ENCODE measurements around the gene LHFPL3. TPM values are rescaled to one million over a fixed set of nuclear protein-coding genes. Genes with fewer than 3 reads are reported as not detected.

Gene LHFPL3
- total RNA-seq, 1 donor from 2014 or later, result not detected

GRCh38 chr7:104903846-104904245 is 575.4 kb downstream of the LHFPL3 start:
- no peak for TF ChIP-seq CTCF (conservative IDR thresholded peaks at IDR 0.05; ENCODE audit: low read depth, low read length)
- DNase-seq (ENCODE audit: low read depth), result no peak
- no peak overlapping the region for H3K4me3 ChIP-seq (ENCODE audit: low read depth, low read length)

- H3K4me3 ChIP-seq (ENCODE audit: low read depth, low read length), result no peak overlapping the region
- TF ChIP-seq CTCF (conservative IDR thresholded peaks at IDR 0.05; ENCODE audit: low read depth, low read length), result no peak
- no peak for DNase-seq (ENCODE audit: low read depth)
These were observed 577.6 kb downstream of the LHFPL3 start for GRCh38 chr7:104906032-104906431.

DNA sequence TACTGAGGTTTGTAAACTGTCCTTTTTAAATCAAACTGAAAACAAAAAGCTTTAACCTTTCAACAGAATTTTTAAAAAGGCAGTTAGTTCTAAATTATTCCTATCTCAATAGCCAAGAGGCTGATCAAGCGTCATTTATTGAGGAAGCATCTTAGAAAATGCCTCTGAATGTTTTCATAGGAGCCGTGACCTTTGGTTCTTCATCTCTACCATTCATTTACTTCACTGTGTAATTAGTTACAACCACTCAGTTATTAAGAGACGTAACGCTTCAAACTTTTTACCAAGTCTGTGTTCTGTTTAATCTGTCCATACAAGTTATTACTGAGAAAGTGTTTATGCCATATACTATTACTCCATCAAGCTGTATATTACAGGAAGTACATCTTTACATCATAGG is 578.2 kb downstream of the LHFPL3 start:
- TF ChIP-seq CTCF (conservative IDR thresholded peaks at IDR 0.05; ENCODE audit: low read depth, low read length), result no peak
- no peak overlapping the region for H3K4me3 ChIP-seq (ENCODE audit: low read depth, low read length)
- DNase-seq (ENCODE audit: low read depth), result no peak

DNA sequence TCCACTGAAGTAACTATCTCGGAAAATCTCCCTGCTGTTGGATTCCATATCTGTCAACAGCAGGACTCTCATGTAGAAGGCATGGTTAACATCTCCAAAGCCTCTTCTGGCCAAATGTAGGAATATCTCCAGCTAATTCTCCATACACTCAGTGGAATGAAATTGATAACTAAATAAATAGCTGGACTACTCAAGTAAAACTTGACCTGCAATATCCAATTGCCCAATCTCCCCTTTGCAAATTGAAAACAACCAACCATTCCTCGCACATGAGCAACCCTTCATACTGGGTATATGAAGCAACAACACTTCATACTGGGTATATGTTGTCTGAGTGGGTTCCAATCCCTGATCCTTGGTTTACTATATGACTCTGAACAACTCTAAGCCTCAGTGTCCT is 580.2 kb downstream of the LHFPL3 start:
- H3K4me3 ChIP-seq (ENCODE audit: low read depth, low read length), result no peak overlapping the region
- no peak for DNase-seq (ENCODE audit: low read depth)
- TF ChIP-seq CTCF (conservative IDR thresholded peaks at IDR 0.05; ENCODE audit: low read depth, low read length), result no peak

- no peak overlapping the region for H3K4me3 ChIP-seq (ENCODE audit: low read depth, low read length)
- no peak for DNase-seq (ENCODE audit: low read depth)
- TF ChIP-seq CTCF (conservative IDR thresholded peaks at IDR 0.05; ENCODE audit: low read depth, low read length), result no peak
These were observed 580.7 kb downstream of the LHFPL3 start for GRCh38 chr7:104909096-104909495.

DNA sequence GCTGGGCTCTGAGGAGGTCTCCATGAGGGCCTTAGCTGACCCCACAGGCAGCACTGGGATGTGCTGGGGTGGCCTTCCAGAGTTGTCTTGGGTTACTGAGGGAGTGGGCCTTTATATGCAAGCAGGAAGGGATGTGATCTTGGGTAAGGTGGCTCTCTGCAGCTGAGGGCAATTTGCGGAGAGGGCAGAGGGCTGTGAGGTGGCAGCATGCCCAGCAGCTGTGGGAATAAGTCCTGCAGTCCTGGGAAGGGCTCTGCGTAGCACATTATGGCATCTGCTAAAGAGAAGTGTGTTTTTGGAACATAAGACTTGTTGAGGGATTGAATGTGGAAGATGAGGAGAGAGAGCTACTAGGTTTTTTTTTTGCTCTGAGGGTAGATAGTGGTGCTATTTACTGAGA is 586.0 kb downstream of the LHFPL3 start:
- no peak for DNase-seq (ENCODE audit: low read depth)
- H3K4me3 ChIP-seq (ENCODE audit: low read depth, low read length), result no peak overlapping the region
- no peak for TF ChIP-seq CTCF (conservative IDR thresholded peaks at IDR 0.05; ENCODE audit: low read depth, low read length)

DNA sequence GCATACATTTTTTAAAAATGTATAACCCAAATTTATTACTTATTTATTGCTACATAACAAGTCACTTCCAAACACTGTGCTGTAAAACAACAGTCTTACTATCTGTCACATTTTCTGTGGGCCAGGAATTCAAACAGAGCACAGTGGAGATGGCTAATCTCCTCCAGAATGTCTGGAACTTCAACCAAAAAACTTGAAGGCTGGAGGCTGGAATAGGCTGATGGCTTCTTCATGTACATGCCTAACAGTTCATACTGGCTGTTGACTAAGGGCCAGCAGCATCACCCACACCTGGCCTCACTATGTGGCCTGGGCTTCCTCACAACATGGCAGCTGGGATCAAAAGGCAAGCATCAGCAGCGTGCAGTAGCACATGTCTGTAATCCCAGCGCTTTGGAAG is 593.2 kb downstream of the LHFPL3 start:
- DNase-seq (ENCODE audit: low read depth), result no peak
- H3K4me3 ChIP-seq (ENCODE audit: low read depth, low read length), result no peak overlapping the region
- no peak for TF ChIP-seq CTCF (conservative IDR thresholded peaks at IDR 0.05; ENCODE audit: low read depth, low read length)

All from epithelial cell of proximal tubule (primary cell).